Myocyte (in vitro differentiated cells): ENCODE results near the gene NDFIP2. TPM values are rescaled to one million over a fixed set of nuclear protein-coding genes. Genes with fewer than 3 reads are reported as not detected.
"Not testable (repeated sequence)": the region's sequence is repeated elsewhere in the genome, so short reads cannot be mapped to it uniquely, and the experiment has no call there.

ENCODE experiments used
- DNase-seq: peaks from one replicate; pipeline ENCODE4 v3.0.0-alpha.2; 2012; ENCODE audit warnings: low read depth
- total RNA-seq: library from RNA; depleted of rRNA; stranded (reverse); fragments of >200 nt; gene quantifications from 2 replicates; pipeline ENCODE4 v1.2.3, GENCODE V29; 2014

The NDFIP2 gene
- total RNA-seq, 1 donor from 2014 or later = 36.7 TPM

DNA sequence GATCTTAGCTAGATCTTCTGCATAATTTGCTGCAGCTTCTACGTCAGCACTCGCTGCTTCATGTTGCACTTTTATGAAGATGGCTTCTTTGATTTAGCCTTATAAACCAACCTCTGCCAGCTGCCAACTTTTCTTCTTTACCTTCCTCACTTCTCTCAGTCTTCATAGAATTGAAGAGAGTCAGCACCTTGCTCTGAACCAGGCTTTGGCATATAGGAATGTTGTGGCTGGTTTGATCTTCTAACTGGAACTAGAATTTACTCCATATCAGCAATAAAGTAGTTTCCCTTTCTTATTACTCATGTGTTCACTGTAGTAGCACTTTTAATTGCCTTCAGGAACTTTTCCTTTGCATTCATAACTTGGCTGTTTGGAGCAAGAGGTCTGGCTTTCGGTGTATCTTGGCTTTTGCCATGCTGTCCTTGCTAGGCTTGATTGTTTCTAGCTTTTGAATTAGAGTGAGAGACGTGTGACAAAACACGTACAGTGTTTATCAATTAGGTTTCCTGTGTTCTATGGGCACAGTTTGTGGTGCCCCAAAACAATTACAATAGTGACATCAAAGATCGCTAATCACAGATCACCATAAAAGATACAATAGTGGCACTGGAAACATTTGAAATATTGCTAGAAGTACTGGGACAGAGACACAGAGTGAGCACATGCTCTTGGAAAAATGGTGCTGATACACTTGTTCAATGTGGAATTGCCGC, 50.7 kb downstream of the NDFIP2 start:
- DNase-seq = no peak

DNA sequence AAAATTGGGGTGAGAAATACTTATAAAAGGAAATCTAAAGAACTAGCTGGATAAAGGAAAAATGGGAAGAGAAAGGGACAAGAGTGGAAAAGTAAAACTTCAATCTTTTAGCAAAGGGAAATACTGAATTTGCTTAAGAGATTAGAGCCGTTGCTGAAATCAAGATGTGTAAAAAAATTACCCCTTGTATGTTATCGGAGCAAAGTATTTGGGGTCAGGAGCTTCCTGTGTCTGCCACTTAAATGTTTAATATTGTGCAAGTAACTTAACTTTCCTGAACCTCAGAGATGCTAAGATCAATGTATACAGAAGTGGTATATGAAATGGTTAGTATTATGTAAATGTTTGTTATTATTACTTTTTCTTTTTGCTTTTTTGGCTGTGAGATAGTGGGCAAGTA, 51.6 kb downstream of the NDFIP2 start:
- DNase-seq = no peak

DNA sequence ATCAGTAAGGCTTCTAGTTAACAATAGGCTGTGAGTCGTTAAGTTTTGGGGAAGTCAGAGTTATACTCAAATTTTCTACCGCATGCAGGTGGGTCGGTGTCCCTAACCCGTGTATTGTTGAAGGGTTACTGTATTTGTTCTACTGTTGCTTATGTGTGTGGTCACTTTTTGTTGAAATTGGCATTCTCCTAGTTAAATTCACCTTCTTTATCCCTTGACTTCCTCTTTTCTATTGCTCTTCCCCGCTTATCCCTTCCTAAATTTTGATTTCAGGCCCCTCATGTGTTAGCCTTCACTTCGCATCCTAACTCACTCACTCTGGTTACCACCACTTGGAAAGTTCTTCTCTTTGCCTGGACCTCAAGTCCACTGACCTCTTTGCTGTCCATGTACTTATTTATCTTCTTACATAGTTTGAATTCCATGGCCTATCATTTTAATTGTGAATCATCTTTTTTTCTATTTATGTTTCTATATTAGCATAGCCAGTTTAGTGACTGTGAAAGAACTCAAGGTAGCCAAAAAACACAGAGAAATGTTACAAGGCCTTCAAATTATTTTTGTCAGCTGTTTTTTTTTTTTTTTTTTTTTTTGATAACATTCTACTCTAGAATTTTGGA, 52.9 kb downstream of the NDFIP2 start:
- no peak for DNase-seq

DNA sequence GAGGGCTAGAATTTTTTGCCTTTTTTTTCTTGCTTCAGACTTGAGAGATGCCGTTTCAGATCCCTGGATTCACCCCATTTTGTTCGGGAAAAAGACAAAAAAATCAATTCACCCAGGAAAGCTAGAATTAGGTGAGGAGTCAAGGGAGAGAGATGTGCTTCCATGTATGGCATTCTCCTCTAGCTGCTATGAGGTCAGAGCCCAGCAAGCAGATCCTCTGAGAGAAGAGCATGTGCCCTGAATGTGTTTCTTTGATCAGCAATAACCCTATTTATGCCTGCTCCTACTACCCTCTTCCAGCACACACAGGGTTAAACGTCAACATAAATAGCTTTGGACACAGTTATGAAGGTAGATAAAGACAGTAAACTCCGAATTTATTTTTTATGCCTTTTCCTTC, 53.6 kb downstream of the NDFIP2 start:
- no peak for DNase-seq

DNA sequence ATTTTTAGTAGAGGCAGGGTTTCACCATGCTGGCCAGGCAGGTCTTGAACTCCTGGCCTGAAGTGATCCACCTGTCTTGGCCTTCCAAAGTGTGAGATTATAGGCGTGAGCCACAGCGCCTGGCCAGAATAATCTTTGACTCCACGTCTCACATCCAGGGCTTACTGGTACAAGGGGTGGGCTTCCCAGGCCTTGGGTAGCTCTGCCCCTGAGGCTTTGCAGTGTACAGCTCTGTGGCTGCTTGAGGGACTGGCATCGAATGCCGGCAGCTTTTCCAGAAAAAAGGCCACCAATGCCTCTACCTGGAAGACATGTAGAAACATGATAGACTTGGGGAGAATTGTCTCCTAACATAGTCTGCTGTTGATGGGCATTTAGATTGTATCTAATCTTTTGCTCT, 57.8 kb downstream of the NDFIP2 start:
- DNase-seq = no peak

DNA sequence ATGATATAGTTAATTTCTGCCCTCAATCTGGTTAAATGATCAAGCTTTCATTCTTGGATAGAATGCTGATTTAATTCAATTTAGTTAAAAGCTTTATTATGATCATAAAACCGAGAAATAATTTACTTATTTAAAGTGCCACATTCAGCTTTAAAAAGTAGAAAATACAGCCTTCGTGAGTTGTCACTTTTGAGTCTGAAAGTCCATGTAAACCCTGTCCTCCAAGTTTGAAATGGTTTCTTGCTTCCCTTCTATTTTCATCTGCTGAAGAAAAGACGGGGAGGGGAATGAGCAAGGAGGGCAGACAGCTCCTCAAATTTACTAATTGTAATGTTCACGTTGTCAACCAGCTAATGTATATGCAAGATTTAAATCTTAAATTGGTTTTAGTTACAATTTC, 59.5 kb downstream of the NDFIP2 start:
- no peak for DNase-seq

DNA sequence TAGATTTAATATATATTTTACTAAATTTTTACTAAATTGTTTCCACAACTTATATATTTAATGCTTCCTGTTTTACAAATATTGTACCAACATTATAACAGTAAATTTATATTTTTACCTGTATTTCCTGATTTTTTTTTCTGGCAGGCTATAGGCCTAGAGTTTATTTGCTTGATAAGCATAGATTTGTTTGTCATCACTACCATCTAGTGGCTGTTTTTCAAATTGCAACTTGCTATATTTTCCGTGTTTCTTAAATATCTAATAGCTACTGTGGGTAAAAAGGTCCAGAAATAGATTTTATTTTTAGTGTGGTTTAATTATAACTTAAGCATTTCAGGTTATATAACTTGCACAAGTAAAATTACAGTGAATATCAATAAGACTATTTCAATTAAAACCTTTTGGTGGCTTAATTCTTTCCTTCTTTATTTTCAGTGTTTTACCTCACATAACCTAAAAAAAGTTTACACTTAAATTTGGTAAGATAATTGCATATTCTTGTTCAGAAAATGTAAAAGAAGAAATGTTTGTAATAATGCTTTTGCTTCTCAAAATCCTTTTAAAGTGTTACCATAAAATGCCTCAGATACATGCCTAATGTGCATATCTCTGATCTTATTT, 60.6 kb downstream of the NDFIP2 start:
- peak; percentile 73 for DNase-seq

DNA sequence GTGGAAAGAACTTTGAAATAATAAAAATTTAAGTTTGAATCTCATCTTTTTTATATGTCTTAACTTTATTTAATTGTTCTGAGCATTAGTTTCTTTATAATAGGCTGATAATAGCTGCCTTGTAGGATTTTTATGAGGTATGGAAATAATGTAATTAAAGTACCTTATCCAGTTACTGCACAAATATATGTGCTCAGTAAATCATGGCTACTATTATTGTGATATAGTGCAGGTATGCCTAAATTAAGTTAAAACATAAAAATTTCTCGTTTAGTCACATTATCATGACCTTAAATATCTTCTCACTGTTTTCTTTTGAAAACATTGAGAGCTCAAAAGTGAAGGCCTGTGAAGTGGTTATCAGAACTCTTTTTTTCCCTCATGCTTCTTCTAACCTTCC, 62.9 kb downstream of the NDFIP2 start:
- no peak for DNase-seq

DNA sequence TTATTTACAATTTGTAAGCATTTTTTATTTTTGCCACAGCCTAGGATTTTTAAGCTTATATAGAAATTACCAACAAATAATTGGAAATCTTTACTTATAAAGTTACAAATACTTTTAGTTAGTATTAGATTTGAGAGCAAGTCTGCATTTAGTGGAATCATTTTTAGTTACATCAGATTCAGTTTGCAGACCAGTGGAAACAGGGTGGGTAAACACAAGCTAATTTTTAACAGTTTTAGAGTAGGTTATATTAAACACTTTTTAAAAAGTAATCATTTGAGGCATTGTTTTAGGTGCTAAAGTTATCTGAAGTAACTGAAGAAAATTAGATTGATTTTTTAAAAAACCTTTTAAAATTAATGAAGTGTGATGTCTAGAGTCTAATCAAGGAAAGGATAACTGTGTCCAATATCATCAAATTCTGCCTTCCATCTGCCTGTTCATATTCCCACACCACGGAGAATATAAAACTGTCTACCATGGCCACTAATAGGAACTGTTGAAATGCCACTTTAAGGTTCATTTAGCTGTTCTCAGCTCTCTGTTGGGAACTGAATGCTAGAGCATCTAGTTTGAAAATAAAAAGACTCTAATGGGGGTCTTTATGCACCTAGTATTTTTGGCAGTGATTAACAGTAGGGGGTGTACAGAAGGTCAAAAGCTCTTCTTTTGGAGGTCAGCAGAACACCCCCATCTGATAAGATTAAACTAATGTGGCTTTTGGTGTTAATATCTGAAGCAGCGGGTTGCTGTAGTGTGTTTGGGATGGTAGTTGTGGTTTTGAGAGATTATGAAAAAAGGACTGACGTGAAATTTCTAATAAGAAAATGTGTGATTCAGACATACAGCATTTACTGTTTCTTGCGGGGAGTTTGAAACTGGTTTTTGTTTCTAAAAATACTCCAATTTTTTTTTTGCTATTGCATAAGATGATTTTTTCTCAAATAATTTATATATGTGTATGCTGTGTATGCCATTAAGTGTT, 66.5 kb downstream of the NDFIP2 start:
- no peak for DNase-seq

DNA sequence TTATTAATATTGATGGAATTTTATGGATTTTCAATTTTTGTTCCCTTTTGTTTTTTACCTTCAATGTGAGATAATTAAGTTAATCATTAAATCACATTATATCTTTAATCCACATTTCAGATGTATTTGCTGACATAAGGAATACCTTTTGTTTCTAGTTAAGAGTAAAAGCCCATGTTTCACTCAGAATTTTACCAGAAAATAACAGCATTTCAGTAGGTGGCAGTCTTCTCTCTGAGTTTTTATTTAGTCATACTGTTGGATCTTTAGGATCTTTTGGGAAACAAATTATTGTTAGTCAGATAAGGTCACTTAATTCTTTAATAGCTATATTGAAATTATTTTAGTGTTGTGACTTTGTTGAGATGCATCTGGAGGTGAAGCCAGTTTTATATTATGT, 67.9 kb downstream of the NDFIP2 start:
- DNase-seq = peak; percentile 52

DNA sequence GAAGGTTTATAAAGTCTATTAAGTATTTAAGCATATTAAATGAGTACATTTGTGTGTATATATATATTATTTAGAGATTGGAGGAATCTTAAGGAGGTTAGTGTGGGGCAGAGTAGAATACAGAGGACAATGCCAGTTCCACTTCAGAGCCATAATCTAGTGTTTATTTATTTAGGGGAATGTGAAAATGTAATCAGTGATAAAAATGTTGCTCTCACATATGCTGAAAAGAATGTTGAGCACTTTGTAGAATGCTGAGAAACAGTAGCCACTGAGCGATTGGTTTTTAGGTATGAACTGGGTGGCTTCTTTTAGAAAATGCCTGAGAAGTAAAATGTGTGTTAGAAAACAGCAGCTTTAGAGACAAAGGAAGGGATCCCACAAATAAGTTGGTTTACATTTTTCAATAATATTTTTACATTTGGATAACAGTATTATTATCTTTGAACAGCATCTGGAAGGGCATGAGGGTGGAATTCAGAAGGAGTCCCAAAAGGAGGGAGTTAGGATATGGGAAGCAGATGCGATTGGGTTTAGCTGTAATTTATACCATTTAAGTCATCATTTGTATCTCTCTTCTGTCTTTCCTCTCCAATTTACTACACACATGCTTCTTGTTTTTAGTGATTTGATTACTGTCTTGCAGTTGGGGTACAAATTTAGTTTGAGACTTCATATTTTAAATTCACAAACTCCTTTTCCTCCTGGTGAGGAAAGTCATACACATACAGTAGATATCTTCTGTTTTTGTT, 68.6 kb downstream of the NDFIP2 start:
- DNase-seq = no peak

DNA sequence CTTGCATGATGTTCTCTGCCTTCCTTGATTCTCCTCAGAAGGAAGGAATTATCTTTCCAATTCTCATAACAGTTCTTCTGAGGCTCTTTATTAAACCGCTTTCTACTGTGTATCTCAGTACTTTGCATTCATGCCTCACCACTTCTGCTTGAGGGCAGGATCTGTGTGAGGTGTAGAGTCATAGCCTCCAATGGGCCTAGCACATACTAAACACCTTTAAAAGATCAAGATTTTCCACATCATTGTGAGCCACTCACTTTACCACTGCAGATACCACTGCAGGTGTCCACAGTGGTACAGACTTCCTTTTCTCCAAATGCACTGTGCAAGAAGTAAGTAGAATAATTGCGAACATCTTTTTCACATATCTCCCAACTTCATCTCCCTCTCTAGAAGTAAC, 76.7 kb downstream of the NDFIP2 start:
- DNase-seq = no peak

DNA sequence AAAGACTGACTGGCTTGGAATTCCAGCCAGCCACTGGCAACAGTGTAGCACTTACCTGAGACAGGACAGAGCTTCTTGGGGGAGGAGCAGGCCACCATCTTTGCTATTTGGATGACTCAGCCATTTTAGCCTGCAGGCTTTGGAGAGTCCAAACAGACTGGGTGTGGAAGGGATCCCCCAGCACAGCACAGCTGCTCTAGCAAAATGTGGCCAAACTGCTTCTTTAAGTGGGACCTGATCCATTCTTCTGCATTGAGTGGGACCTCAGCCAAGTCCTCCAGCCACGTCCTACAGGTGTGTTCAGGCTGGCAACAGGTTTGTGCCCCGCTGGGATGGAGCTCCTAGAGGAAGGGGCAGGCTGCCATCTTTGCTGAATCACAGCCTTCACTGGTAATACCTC, 80.0 kb downstream of the NDFIP2 start:
- no peak for DNase-seq

DNA sequence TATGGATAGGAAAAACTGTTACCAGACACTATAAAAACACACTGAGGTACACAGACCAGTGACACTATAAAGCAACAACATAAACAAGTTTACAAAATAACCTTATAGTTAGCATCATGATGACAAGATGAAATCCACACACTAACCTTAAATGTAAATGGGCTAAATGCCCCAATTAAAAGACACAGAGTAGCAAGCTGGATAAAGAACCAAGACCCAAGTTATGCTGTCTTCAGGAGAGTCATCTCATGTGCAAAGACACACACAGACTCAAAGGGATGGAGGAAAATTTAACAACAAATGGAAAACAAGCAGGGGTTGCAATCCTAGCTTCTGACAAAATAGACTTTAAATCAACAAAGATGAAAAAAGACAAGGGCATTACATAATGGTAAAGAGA, 81.6 kb downstream of the NDFIP2 start:
- DNase-seq = no peak

DNA sequence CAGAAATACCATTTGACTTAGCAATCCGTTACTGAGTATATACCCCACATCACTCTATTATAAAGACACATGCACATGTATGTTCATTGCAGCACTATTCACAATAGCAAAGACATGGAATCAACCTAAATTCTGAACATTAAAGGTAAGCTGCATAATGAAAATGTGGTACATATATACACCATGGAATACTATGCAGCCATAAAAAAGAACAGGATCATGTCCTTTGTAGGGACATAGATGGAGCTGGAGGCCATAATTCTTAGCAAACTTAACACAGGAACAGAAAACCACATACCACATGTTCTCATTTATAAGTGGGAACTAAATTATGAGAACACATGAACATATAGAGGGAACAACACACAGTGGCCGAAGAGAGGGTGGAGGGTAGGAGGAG, 85.2 kb downstream of the NDFIP2 start:
- DNase-seq = no peak

DNA sequence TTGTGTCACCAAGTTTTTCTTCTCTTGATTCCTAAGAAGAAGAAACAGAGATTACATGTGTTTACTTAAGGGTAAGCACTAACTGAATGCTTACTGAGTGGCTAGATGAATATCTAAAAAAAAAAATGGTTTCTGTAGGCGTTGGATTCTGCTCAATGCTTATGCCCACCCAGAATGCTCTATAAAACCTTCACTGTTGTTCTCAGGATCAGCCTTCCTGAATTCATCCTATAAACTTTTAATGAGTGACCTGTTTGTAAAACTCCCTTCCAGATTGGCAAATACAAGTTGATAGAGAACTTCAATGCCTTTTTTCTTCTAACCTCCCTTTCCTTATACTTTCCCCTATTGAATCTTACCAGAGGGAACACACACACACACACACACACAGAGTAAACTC, 90.2 kb downstream of the NDFIP2 start:
- DNase-seq = no peak

DNA sequence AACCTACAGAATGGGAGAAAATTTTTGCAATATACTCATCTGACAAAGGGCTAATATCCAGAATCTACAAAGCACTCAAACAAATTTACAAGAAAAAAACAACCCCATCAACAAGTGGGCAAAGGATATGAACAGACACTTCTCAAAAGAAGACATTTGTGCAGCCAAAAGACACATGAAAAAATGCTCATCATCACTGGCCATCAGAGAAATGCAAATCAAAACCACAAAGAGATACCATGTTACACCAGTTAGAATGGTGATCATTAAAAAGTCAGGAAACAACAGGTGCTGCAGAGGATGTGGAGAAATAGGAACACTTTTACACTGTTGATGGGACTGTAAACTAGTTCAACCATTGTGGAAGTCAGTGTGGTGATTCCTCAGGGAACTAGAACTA, 92.9 kb downstream of the NDFIP2 start:
- not testable (repeated sequence) for DNase-seq

DNA sequence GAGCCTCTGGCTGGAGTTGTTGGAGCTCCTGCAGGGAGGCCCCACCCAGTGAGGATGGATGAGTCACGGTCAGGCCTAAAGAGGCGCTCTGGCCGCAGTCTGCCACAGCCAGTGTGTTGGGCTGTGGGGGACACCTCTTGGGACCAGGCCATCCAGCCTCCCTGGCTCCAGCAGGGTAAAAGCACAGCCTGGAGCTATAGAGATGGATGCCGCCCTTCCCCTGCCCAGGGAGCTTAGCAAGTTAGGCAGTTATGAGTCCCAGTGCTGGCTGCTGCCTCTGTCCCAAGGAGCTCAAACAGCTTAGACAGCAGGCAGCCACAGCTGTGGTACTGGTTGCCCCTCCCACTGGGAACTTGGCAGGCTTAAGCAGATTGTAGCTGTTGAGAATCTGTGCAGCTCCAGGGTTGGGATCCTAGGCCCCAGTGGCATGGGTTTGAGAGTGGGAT, 100.9 kb downstream of the NDFIP2 start:
- DNase-seq = peak; percentile 90

DNA sequence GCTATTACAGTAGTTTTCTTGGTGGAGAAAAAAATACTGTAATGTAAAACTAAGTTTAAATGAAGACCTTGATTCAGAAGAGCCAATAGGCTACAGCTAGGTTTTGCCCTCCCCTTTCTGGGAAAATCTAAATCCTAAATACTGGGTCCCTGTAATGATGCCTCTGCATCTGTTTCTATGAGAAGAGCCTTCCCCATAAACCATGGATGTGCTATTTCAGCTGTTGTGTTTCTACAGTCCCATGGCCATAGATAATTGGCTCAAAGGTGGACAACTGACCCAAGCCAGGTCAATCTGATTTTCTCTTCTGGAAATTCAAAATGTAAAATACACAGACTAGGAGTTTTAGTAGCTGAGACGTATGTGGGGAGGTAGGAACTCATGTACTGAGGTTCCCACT, 101.9 kb downstream of the NDFIP2 start:
- DNase-seq = no peak

DNA sequence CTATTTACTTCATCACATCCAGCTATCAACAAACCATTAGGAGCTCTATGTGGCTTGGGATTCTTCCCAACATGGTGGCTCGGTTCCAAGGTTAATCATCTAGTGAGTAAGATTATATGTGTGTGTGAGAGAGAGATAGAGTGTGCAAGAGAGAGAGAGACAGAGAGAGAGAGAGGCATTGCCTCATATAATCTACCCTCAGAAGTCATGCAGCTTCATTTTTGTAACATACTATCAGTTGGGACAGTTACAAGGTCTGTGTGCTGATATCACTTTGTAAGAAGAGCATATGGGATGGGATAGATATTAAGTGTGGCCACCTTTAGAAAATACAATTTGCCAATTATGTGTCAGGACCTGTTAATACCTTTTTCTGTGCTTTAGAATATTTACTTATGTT, 104.1 kb downstream of the NDFIP2 start:
- no peak for DNase-seq
